ENCODE data around the gene PADI6. TPM values are rescaled to one million over a fixed set of nuclear protein-coding genes. Genes with fewer than 3 reads are reported as not detected.

The PADI6 gene
- total RNA-seq = not detected in 2 replicates

GRCh38 chr1:17371896-17372295 lies at the start of gene PADI6:
Gene PADI6, plus strand, starts transcription at chr1:17372196. Its CDS starts 50 bp downstream, at chr1:17372246.

DNA sequence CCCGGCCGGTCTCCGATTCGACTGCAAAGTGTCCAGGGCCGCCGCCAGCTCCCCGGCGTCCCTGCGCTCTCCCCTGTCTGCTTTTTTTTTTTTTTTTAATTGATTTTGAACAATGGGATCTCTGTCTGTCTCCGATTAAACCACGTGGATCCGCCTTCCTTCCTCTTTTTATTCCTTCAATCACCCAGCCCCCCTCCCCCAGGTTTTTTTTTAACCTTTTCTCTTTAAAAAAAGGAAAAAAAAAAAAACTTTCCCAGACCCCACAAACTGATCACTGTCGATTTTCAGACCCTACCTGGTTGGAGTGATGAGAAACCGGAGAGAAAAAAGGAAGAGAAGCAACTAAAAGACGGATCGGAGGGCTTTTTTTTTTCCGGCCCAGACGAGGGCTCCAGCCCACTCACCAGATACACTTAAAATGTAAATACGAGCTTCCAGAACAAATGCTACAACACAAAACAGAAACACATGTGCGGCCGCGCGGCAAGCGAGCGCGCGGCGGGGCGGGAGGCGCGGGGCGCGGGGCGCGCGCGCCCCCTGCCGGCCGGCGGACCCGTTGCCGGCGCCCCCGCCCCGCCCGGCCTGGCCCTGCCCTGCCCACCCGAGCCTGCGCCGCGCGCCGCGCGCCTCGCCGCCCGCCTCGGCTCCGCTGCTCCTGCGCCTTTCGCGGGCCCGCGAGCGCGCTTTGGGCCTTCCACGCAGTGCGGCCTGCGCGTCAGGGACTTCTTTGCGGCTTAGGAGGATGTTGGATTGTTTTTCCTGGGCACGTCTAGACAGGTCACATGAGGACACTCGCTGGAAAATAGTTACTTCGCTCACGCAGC lies 67.5 kb downstream of the PADI6 start, which contains the start of gene RCC2:
TSS of gene RCC2 (minus strand) at position 428 of the 824 bp plus-strand sequence. CDS start 1,163 bp downstream, outside the sequence.

Other genes starting within 250 kb of the PADI6 start
- 0.82 TPM in 1 of 2 replicates, not detected in the other for gene PADI1, start 167.1 kb upstream of the PADI6 start, total RNA-seq
- not detected in 2 replicates for gene PADI3, start 123.1 kb upstream of the PADI6 start, total RNA-seq
- gene PADI4, start 64.0 kb upstream of the PADI6 start, total RNA-seq = not detected in 2 replicates
- gene RCC2, start 67.5 kb downstream of the PADI6 start, total RNA-seq = 41.8 and 50.9 TPM in 2 replicates
- 10.6 and 10.7 TPM in 2 replicates for gene ARHGEF10L, start 167.5 kb downstream of the PADI6 start, total RNA-seq